Right atrium auricular region (tissue), 2 donors: ENCODE data around the gene BBS1. TPM values are rescaled to one million over a fixed set of nuclear protein-coding genes. Genes with fewer than 3 reads are reported as not detected.

Source experiments
- DNase-seq: peaks from one replicate; pipeline ENCODE4 v3.0.0-alpha.2; 2019; ENCODE audit warnings: low spot score
- H3K27ac ChIP-seq, 2 donors: fragments of 200-600 bp; sonication (generic); 1 replicate in 1 of 2; 2 replicates in 1 of 2; pipeline ENCODE4 v1.5.1; 2016 to 2019
- H3K27me3 ChIP-seq, 2 donors: fragments of 200-600 bp; sonication (generic); one replicate each; pipeline versions ENCODE4 v1.5.1 to v1.6.0; 2017 to 2019
- H3K36me3 ChIP-seq: fragments of 200-600 bp; sonication (generic); one replicate; pipeline ENCODE4 v1.5.1; 2016
- H3K4me1 ChIP-seq, 2 donors: fragments of 200-600 bp; sonication (generic); one replicate each; pipeline versions ENCODE4 v1.5.1 to v1.6.0; 2017 to 2019
- H3K4me3 ChIP-seq, 2 donors: fragments of 200-600 bp; sonication (generic); 1 replicate in 1 of 2; 2 replicates in 1 of 2; pipeline ENCODE4 v1.5.1; 2017 to 2019; ENCODE audit warnings: mild to moderate bottlenecking in 1 of 2, moderate library complexity in 1 of 2
- H3K9me3 ChIP-seq, 2 donors: fragments of 200-600 bp; sonication (generic); one replicate each; pipeline ENCODE4 v1.5.1; 2019
- total RNA-seq, 2 donors: library from RNA; depleted of rRNA; stranded (reverse); fragments of >200 nt; gene quantifications; one replicate each; pipeline ENCODE4 v1.1.0, GENCODE V29; 2016
- TF ChIP-seq, protein P1 (sequence below), 2 donors: fragments of 200-600 bp; sonication (generic); IDR thresholded peaks; one replicate each; pipeline ENCODE4 v1.5.1; 2019; ENCODE audit warnings: antibody characterized with exemption in 2 of 2

The BBS1 gene
- total RNA-seq, 2 donors from 2014 or later = 37.0 to 38.7 TPM

DNA sequence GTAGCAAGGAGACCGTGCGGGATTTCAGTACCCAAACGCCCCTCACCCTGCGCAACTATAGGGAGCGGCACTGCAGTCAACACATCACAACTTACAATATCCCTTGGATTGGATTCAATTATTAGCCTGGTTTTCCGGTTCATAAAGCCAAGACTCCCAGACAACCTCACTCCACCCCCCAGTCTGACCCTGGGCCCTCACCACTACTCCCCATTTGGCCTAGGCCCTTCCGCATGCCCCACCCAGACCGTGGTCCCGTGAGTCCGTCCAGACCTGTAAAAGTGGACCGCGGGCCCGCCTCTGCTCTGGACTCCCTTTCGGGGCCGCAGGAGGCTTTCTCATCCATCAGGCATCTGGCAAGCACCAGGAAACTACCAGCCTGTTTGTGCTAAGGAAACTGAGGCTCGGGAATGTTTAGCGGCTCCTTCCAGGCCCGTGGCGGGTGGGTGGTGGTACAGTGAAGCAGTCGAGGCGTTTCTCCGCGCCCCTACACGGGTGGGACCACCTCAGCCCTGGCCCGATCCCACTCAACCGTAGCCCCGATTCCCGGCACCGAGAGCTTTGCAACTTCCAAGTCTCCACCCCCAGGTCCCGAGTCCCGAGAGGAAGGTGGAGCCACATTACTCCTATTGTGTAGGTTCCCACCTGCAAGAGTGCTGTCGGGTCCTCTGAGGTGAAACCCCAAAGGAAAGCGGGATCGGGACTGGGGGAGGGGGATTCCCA lies 30.9 kb upstream of the BBS1 start:
- TF ChIP-seq, protein P1, sequence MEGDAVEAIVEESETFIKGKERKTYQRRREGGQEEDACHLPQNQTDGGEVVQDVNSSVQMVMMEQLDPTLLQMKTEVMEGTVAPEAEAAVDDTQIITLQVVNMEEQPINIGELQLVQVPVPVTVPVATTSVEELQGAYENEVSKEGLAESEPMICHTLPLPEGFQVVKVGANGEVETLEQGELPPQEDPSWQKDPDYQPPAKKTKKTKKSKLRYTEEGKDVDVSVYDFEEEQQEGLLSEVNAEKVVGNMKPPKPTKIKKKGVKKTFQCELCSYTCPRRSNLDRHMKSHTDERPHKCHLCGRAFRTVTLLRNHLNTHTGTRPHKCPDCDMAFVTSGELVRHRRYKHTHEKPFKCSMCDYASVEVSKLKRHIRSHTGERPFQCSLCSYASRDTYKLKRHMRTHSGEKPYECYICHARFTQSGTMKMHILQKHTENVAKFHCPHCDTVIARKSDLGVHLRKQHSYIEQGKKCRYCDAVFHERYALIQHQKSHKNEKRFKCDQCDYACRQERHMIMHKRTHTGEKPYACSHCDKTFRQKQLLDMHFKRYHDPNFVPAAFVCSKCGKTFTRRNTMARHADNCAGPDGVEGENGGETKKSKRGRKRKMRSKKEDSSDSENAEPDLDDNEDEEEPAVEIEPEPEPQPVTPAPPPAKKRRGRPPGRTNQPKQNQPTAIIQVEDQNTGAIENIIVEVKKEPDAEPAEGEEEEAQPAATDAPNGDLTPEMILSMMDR (IDR thresholded peaks at IDR 0.05) = no peak
- H3K4me3 ChIP-seq = peak overlapping the region; percentile 59 to 70
- peaks cover 0 to 18% of the 10 kb centered on the region in 2 donors for H3K4me1 ChIP-seq
- peak; percentile 62 for DNase-seq
- H3K27me3 ChIP-seq = no peaks in the 10 kb centered on the region
- H3K27ac ChIP-seq = peak overlapping the region; percentile 77 to 88
- H3K36me3 ChIP-seq = peaks cover 8% of the 10 kb centered on the region
- H3K9me3 ChIP-seq = no peaks in the 10 kb centered on the region

DNA sequence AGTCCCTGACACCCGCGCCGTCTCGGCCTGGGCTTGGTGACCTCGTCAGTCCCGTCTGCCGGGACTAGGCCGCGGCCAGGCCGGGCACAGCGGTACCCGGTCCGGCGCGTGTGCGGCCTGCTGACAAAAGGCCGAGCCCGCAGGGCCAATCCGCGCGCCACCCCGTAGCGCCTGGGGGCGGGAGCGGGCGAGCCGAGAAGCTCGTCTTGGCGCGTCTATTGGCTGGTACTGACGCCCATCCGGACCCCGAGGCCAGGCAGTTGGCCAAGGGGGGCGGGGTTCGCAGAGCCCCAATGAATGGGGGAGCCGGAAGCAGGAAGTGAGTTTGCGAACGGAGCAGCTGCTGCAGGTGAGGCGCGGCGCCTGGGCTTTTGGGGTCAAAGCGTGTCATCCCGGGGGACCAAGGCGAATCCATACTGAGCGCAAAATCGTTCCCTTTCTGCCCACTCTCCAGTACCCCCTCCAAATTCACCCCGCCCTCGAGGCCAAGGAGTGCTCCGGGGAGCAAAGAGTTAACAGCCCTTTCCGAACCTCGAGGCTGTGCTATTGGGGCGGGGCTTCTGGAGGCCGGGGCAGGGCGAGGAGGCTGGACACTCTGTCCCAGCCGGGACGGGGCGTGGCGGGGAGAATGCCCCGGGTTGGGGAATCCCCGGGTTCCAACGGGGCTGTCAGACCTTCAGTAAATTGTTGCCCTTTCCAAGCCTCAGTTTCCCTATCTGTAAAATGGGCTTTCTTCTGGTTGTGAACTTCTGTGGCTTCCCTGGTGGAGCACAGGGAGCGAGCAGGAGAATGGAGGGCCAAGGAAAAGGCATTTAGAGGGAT lies 30.1 kb upstream of the BBS1 start, which contains the start of gene DPP3:
DPP3 (plus strand) TSS at position 318 of the 822 bp plus-strand sequence. CDS start 1,767 bp downstream, outside the sequence.
- peaks cover 0 to 18% of the 10 kb centered on the region in 2 donors for H3K4me1 ChIP-seq
- DNase-seq = peak; percentile 97
- TF ChIP-seq, protein P1 (IDR thresholded peaks at IDR 0.05) = peak in 1 of 2 donors; percentile 15
- no peaks in the 10 kb centered on the region for H3K27me3 ChIP-seq
- H3K27ac ChIP-seq = peak within 1 kb of the TSS; percentile 77 to 88
- H3K9me3 ChIP-seq = no peaks in the 10 kb centered on the region
- H3K4me3 ChIP-seq = peak within 1 kb of the TSS; percentile 59 to 70
- H3K36me3 ChIP-seq = peaks cover 6% of the 10 kb centered on the region

DNA sequence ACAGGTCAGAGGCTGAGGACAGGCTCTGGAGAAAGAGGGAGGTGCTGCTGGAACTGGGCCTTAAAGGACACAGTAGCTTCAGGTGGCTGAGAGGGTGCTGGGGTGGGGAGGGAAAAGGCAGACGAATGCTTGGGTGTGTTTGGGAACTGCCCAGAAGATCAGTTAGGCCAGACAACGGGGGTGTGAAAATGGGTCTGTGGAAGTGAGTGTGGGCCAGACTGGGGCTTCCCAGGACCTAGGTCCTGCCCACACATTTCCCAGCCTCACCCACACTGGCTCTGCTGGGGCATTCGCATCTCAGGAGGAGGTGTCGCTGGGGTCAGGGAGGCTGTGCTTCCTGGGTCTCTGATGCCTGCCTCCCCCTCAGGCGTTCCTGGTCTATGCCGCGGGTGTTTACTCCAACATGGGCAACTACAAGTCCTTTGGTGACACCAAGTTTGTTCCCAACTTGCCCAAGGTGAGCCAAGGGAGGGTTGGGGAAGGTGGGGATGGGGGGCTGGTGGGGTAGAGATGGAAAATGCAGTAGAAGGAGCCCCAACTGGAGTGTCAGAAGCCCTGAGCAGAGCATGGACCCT lies 25.5 kb upstream of the BBS1 start:
- Histone ChIP-seq H3K9me3 (no peaks in the 10 kb centered on the region), H3K4me1 (peaks cover 0 to 9% of the 10 kb centered on the region in 2 donors), H3K27me3 (no peaks in the 10 kb centered on the region), H3K27ac (no peak overlapping the region), H3K4me3 (no peak overlapping the region), H3K36me3 (no peaks in the 10 kb centered on the region)
- TF ChIP-seq, protein P1 (IDR thresholded peaks at IDR 0.05) = no peak
- DNase-seq = no peak

DNA sequence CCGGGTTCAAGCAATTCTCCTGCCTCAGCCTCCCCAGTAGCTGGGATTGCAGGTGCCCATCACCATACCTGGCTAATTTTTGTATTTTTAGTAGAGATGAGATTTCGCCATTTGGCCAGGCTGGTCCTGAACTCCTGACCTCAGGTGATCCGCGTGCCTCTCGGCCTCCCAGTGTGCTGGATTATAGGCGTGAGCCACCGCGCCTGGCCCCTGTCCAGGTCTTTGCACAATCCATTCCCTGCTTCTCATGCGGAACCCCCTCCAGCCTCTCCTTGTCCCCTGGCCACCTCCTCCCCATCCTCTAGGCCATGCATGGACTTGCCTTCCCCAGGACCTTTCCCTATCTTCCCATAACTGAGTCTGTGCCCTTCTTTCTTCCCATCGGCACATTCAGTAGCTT lies 21.5 kb upstream of the BBS1 start:
- no peaks in the 10 kb centered on the region for H3K9me3 ChIP-seq
- TF ChIP-seq, protein P1 (IDR thresholded peaks at IDR 0.05) = no peak
- H3K4me3 ChIP-seq = no peak overlapping the region
- H3K27me3 ChIP-seq = no peaks in the 10 kb centered on the region
- H3K4me1 ChIP-seq = no peaks in the 10 kb centered on the region
- no peak overlapping the region for H3K27ac ChIP-seq
- H3K36me3 ChIP-seq = peaks cover 6% of the 10 kb centered on the region
- DNase-seq = no peak

DNA sequence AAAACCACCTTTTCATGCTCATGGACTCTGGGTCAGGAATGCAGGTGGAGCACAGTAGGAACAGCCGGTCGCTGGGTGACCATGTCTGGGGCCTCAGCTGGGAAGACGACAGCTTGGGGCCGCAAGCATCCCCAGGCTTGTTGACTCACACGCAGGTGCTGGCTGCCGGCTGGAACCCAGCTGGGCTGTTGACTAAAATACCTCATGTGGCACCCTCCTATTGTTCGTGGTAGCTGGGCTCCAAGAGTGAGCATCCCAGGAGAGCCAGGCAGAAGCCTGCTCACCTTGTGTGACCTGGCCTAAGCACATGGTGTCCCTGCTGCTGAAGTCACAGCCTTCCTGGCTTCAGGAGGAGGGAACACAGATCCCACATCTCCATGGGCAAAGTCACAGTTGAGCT lies 20.8 kb upstream of the BBS1 start:
- TF ChIP-seq, protein P1 (IDR thresholded peaks at IDR 0.05) = no peak
- Histone ChIP-seq H3K27me3 (no peaks in the 10 kb centered on the region), H3K4me3 (no peak overlapping the region), H3K4me1 (no peaks in the 10 kb centered on the region), H3K9me3 (no peaks in the 10 kb centered on the region), H3K36me3 (peaks cover 6% of the 10 kb centered on the region), H3K27ac (no peak overlapping the region)
- no peak for DNase-seq
